HG02973 (cell line): ENCODE data around the gene ADM2.

Source experiments
- ATAC-seq: cut with Tn5 transposase; IDR thresholded peaks from one replicate; pipeline ENCODE4 v1.9.1; 2021; ENCODE audit warnings: moderate library complexity; ENCODE audit not compliant: unreplicated experiment

ADM2 gene

GRCh38 chr22:50445071-50445879, 36.1 kb upstream of the ADM2 start:
- ATAC-seq = no peak

- ATAC-seq = no peak
These were observed 35.2 kb upstream of the ADM2 start for GRCh38 chr22:50445880-50446707.

GRCh38 chr22:50446708-50447575, 34.4 kb upstream of the ADM2 start:
- ATAC-seq = no peak

- ATAC-seq = no peak
These were observed 33.5 kb upstream of the ADM2 start for GRCh38 chr22:50447576-50448551.

- ATAC-seq = no peak
These were observed 28.7 kb upstream of the ADM2 start for GRCh38 chr22:50452649-50453048.

GRCh38 chr22:50454556-50455075, 26.7 kb upstream of the ADM2 start:
- no peak for ATAC-seq

- no peak for ATAC-seq
These were observed 26.1 kb upstream of the ADM2 start for GRCh38 chr22:50455201-50455600.

GRCh38 chr22:50456026-50456425, 25.3 kb upstream of the ADM2 start:
- ATAC-seq = no peak

- ATAC-seq = no peak
These were observed 24.7 kb upstream of the ADM2 start for GRCh38 chr22:50456466-50457234.

- no peak for ATAC-seq
These were observed 22.3 kb upstream of the ADM2 start for GRCh38 chr22:50459016-50459415.

- ATAC-seq = no peak
These were observed 21.7 kb upstream of the ADM2 start for GRCh38 chr22:50459496-50460140.

- ATAC-seq = no peak
These were observed 20.4 kb upstream of the ADM2 start for GRCh38 chr22:50460938-50461337.

- ATAC-seq = no peak
These were observed 19.8 kb upstream of the ADM2 start for GRCh38 chr22:50461536-50461935.

GRCh38 chr22:50461979-50462540, 19.3 kb upstream of the ADM2 start:
- ATAC-seq = no peak

GRCh38 chr22:50463188-50463900, 18.0 kb upstream of the ADM2 start:
- ATAC-seq = no peak

- no peak for ATAC-seq
These were observed 16.9 kb upstream of the ADM2 start for GRCh38 chr22:50464451-50464850.

GRCh38 chr22:50465066-50465930, 16.0 kb upstream of the ADM2 start:
- ATAC-seq = no peak
